PFSK-1 (cell line): ENCODE measurements around the gene CYFIP2.

Experiments
- POLR2AphosphoS5 ChIP-seq: IDR thresholded peaks from 2 replicates; pipeline ENCODE4 v1.6.1; 2012; ENCODE audit warnings: low read depth, mild to moderate bottlenecking, control low read depth, low read length, moderate library complexity
- REST ChIP-seq, 2 experiments: IDR thresholded peaks; 2 replicates each; pipeline versions ENCODE4 v1.6.1 to v1.8.0; 2011 to 2012; ENCODE audit warnings: low read depth in 2 of 2, low read length in 2 of 2, control low read depth in 1 of 2, inconsistent platforms in 1 of 2, mild to moderate bottlenecking in 1 of 2, moderate library complexity in 1 of 2; ENCODE audit not compliant: insufficient read depth in 1 of 2

- TF ChIP-seq REST (IDR thresholded peaks at IDR 0.05; ENCODE audit: insufficient read depth in 1 of 2, low read depth in 2 of 2, low read length in 2 of 2) = no peak
- no peak for TF ChIP-seq POLR2AphosphoS5
Measured at GRCh38 chr5:157415838-157416237, 149.9 kb downstream of the CYFIP2 start.
